ENCODE measurements around the gene SGSM1.

SGSM1 gene

GRCh38 chr22:24865508-24865907 is 59.5 kb downstream of the SGSM1 start:
- Histone ChIP-seq H3K9me2 (replicated peaks; ENCODE audit: low read depth, low read length) (no peaks in the 10 kb centered on the region), H3K4me3 (ENCODE audit: low read length, poor library complexity, severe bottlenecking) (no peak overlapping the region)
- TF ChIP-seq CTCF (conservative IDR thresholded peaks at IDR 0.05; ENCODE audit: low read length) = no peak
- no peak for TF ChIP-seq EZH2phosphoT487 (IDR thresholded peaks at IDR 0.05; ENCODE audit: borderline replicate concordance)

GRCh38 chr22:24867323-24868022 is 61.5 kb downstream of the SGSM1 start:
- TF ChIP-seq CTCF (conservative IDR thresholded peaks at IDR 0.05; ENCODE audit: low read length) = no peak
- TF ChIP-seq EZH2phosphoT487 (IDR thresholded peaks at IDR 0.05; ENCODE audit: borderline replicate concordance) = no peak
- no peaks in the 10 kb centered on the region for H3K27me3 ChIP-seq (ENCODE audit: insufficient read depth, low read length, poor library complexity, severe bottlenecking)
- H3K36me3 ChIP-seq (ENCODE audit: insufficient read depth, low read length) = no peaks in the 10 kb centered on the region
- H3K4me3 ChIP-seq (ENCODE audit: low read length, poor library complexity, severe bottlenecking) = no peak overlapping the region
- H3F3A ChIP-seq (ENCODE audit: low read depth) = no peaks in the 10 kb centered on the region
- no peaks in the 10 kb centered on the region for H3K79me2 ChIP-seq (ENCODE audit: insufficient read depth, low read length)
- no peak overlapping the region for H2AFZ ChIP-seq (ENCODE audit: low read length)
- no peaks in the 10 kb centered on the region for H3K9me3 ChIP-seq (ENCODE audit: insufficient read depth, low read depth, low read length)
- no peak overlapping the region for H3K4me2 ChIP-seq (ENCODE audit: low read depth, low read length, poor library complexity, severe bottlenecking)
- H3K9ac ChIP-seq (ENCODE audit: low read depth, low read length, poor library complexity, severe bottlenecking) = no peak overlapping the region
- no peaks in the 10 kb centered on the region for H3K4me1 ChIP-seq (ENCODE audit: insufficient read depth, low read length, poor library complexity, severe bottlenecking)
- H3K9me2 ChIP-seq (replicated peaks; ENCODE audit: low read depth, low read length) = no peaks in the 10 kb centered on the region
- H4K20me1 ChIP-seq (ENCODE audit: insufficient read depth, low read length, poor library complexity, severe bottlenecking) = no peaks in the 10 kb centered on the region

More at GRCh38 chr22:24865508-24865907, 59.5 kb downstream of the SGSM1 start:
- Histone ChIP-seq H3K4me1 (ENCODE audit: insufficient read depth, low read length, poor library complexity, severe bottlenecking) (no peaks in the 10 kb centered on the region), H3K9ac (ENCODE audit: low read depth, low read length, poor library complexity, severe bottlenecking) (no peak overlapping the region), H3K79me2 (ENCODE audit: insufficient read depth, low read length) (no peaks in the 10 kb centered on the region), H2AFZ (ENCODE audit: low read length) (no peak overlapping the region), H3K27me3 (ENCODE audit: insufficient read depth, low read length, poor library complexity, severe bottlenecking) (no peaks in the 10 kb centered on the region), H3F3A (ENCODE audit: low read depth) (no peaks in the 10 kb centered on the region), H3K9me3 (ENCODE audit: insufficient read depth, low read depth, low read length) (no peaks in the 10 kb centered on the region), H3K36me3 (ENCODE audit: insufficient read depth, low read length) (no peaks in the 10 kb centered on the region), H4K20me1 (ENCODE audit: insufficient read depth, low read length, poor library complexity, severe bottlenecking) (no peaks in the 10 kb centered on the region), H3K4me2 (ENCODE audit: low read depth, low read length, poor library complexity, severe bottlenecking) (no peak overlapping the region)

GRCh38 chr22:24868979-24869378 is 63.0 kb downstream of the SGSM1 start:
- Histone ChIP-seq H3K9me2 (replicated peaks; ENCODE audit: low read depth, low read length) (no peaks in the 10 kb centered on the region), H4K20me1 (ENCODE audit: insufficient read depth, low read length, poor library complexity, severe bottlenecking) (no peaks in the 10 kb centered on the region), H3K9ac (ENCODE audit: low read depth, low read length, poor library complexity, severe bottlenecking) (no peak overlapping the region), H2AFZ (ENCODE audit: low read length) (no peak overlapping the region), H3K4me3 (ENCODE audit: low read length, poor library complexity, severe bottlenecking) (no peak overlapping the region), H3K9me3 (ENCODE audit: insufficient read depth, low read depth, low read length) (no peaks in the 10 kb centered on the region), H3K4me2 (ENCODE audit: low read depth, low read length, poor library complexity, severe bottlenecking) (no peak overlapping the region), H3F3A (ENCODE audit: low read depth) (no peaks in the 10 kb centered on the region), H3K4me1 (ENCODE audit: insufficient read depth, low read length, poor library complexity, severe bottlenecking) (no peaks in the 10 kb centered on the region), H3K79me2 (ENCODE audit: insufficient read depth, low read length) (no peaks in the 10 kb centered on the region), H3K36me3 (ENCODE audit: insufficient read depth, low read length) (no peaks in the 10 kb centered on the region), H3K27me3 (ENCODE audit: insufficient read depth, low read length, poor library complexity, severe bottlenecking) (no peaks in the 10 kb centered on the region)
- TF ChIP-seq EZH2phosphoT487 (IDR thresholded peaks at IDR 0.05; ENCODE audit: borderline replicate concordance) = no peak
- no peak for TF ChIP-seq CTCF (conservative IDR thresholded peaks at IDR 0.05; ENCODE audit: low read length)
